KMS-11 (cell line): Measurements from ENCODE around the gene ITM2C.

Experiments
- H2AFZ ChIP-seq: fragments of 200-600 bp; sonication (generic); 2 replicates; pipeline ENCODE4 v1.6.1; 2016; ENCODE audit warnings: antibody characterized with exemption, mixed run types, low read depth
- H3K27ac ChIP-seq: fragments of 200-600 bp; sonication (generic); 2 replicates; pipeline ENCODE4 v1.6.1; 2016; ENCODE audit warnings: mild to moderate bottlenecking, mixed run types
- H3K27me3 ChIP-seq: fragments of 200-600 bp; sonication (generic); 2 replicates; pipeline ENCODE4 v1.6.1; 2017; ENCODE audit warnings: mild to moderate bottlenecking, low read depth, mixed run types, moderate library complexity; ENCODE audit not compliant: insufficient read depth
- H3K36me3 ChIP-seq: fragments of 200-600 bp; sonication (generic); 2 replicates; pipeline ENCODE4 v1.6.1; 2017; ENCODE audit warnings: mild to moderate bottlenecking, mixed run types; ENCODE audit not compliant: insufficient read depth
- H3K4me1 ChIP-seq: fragments of 200-600 bp; sonication (generic); 2 replicates; pipeline ENCODE4 v1.6.1; 2016; ENCODE audit warnings: mild to moderate bottlenecking, low read depth, mixed run types; ENCODE audit not compliant: poor library complexity, severe bottlenecking
- H3K4me2 ChIP-seq: fragments of 200-600 bp; sonication (generic); 2 replicates; pipeline ENCODE4 v1.7.0; 2016; ENCODE audit warnings: mild to moderate bottlenecking, mixed run types
- H3K4me3 ChIP-seq: fragments of 200-600 bp; sonication (generic); IDR thresholded peaks from 2 replicates; pipeline ENCODE4 v1.6.1; 2017; ENCODE audit warnings: low read depth, low read length, mixed read lengths; ENCODE audit not compliant: insufficient read depth
- H3K79me2 ChIP-seq: fragments of 200-600 bp; sonication (generic); 2 replicates; pipeline ENCODE4 v1.6.1; 2016; ENCODE audit warnings: low read depth, mixed run types; ENCODE audit not compliant: insufficient read depth
- H3K9ac ChIP-seq: fragments of 200-600 bp; sonication (generic); 2 replicates; pipeline ENCODE4 v1.6.1; 2016; ENCODE audit warnings: mild to moderate bottlenecking, mixed run types
- H4K20me1 ChIP-seq: fragments of 200-600 bp; sonication (generic); 2 replicates; pipeline ENCODE4 v1.6.1; 2016; ENCODE audit warnings: mild to moderate bottlenecking, mixed run types; ENCODE audit not compliant: insufficient read depth
- CTCF ChIP-seq: fragments of 200-600 bp; sonication (generic); conservative IDR thresholded peaks from 2 replicates; pipeline ENCODE4 v1.6.1; 2017; ENCODE audit warnings: low read depth, mild to moderate bottlenecking, antibody characterized with exemption, low read length, moderate library complexity, mixed read lengths

Gene ITM2C

GRCh38 chr2:230904856-230905447, 40.2 kb downstream of the ITM2C start:
- H3K79me2 ChIP-seq, result no peaks in the 10 kb centered on the region
- H3K4me3 ChIP-seq, result no peak overlapping the region
- no peak overlapping the region for H3K4me2 ChIP-seq
- peaks cover 42% of the 10 kb centered on the region for H3K4me1 ChIP-seq
- no peak overlapping the region for H3K27ac ChIP-seq
- no peak overlapping the region for H3K9ac ChIP-seq
- H4K20me1 ChIP-seq, result no peaks in the 10 kb centered on the region
- no peaks in the 10 kb centered on the region for H3K27me3 ChIP-seq
- H2AFZ ChIP-seq, result no peak overlapping the region
- no peak for TF ChIP-seq CTCF
- H3K36me3 ChIP-seq, result no peaks in the 10 kb centered on the region

- Histone ChIP-seq H4K20me1 (no peaks in the 10 kb centered on the region), H2AFZ (no peak overlapping the region), H3K9ac (no peak overlapping the region), H3K36me3 (no peaks in the 10 kb centered on the region), H3K27me3 (no peaks in the 10 kb centered on the region), H3K4me3 (no peak overlapping the region), H3K79me2 (no peaks in the 10 kb centered on the region), H3K4me1 (peaks cover 38% of the 10 kb centered on the region), H3K27ac (no peak overlapping the region), H3K4me2 (no peak overlapping the region)
- no peak for TF ChIP-seq CTCF
Measured at GRCh38 chr2:230905448-230906421, 41.0 kb downstream of the ITM2C start.

GRCh38 chr2:230906471-230907230, 41.9 kb downstream of the ITM2C start:
- H3K9ac ChIP-seq, result no peak overlapping the region

More at GRCh38 chr2:230906471-230907230, 41.9 kb downstream of the ITM2C start:
- H3K4me2 ChIP-seq, result no peak overlapping the region
- H3K36me3 ChIP-seq, result no peaks in the 10 kb centered on the region
- H2AFZ ChIP-seq, result no peak overlapping the region
- no peak for TF ChIP-seq CTCF
- no peak overlapping the region for H3K4me3 ChIP-seq
- H3K4me1 ChIP-seq, result peaks cover 30% of the 10 kb centered on the region
- no peaks in the 10 kb centered on the region for H4K20me1 ChIP-seq
- no peak overlapping the region for H3K27ac ChIP-seq
- no peaks in the 10 kb centered on the region for H3K27me3 ChIP-seq
- no peaks in the 10 kb centered on the region for H3K79me2 ChIP-seq
